Testis (tissue), 3 donors: ENCODE data around the gene HEBP2. TPM values are rescaled to one million over a fixed set of nuclear protein-coding genes. Genes with fewer than 3 reads are reported as not detected.

Experiments
- DNase-seq: peaks from one replicate; pipeline ENCODE4 v3.0.0-alpha.2; 2019
- H3K27ac ChIP-seq, 2 donors: fragments of 200-600 bp; sonication (generic); one replicate each; pipeline ENCODE4 v1.5.1; 2019
- H3K27me3 ChIP-seq: fragments of 200-600 bp; sonication (generic); one replicate; pipeline ENCODE4 v1.5.1; 2019
- H3K36me3 ChIP-seq: fragments of 200-600 bp; sonication (generic); one replicate; pipeline ENCODE4 v1.5.1; 2017; ENCODE audit warnings: low read depth; ENCODE audit errors: missing control alignments
- H3K4me1 ChIP-seq: fragments of 200-600 bp; sonication (generic); one replicate; pipeline ENCODE4 v1.5.1; 2019
- H3K4me3 ChIP-seq, 2 donors: fragments of 200-600 bp; sonication (generic); one replicate each; pipeline ENCODE4 v1.5.1; 2017 to 2019
- H3K9me3 ChIP-seq: fragments of 200-600 bp; sonication (generic); one replicate; pipeline ENCODE4 v1.5.1; 2017
- CTCF ChIP-seq, 3 experiments: fragments of 450-650 bp in 2 of 3; fragments of 200-600 bp in 1 of 3; sonication (generic) in 1 of 3; IDR thresholded peaks; one replicate each; pipeline ENCODE4 v1.5.1; 2016 to 2019; ENCODE audit warnings: antibody characterized with exemption in 3 of 3, mild to moderate bottlenecking in 2 of 3, moderate library complexity in 1 of 3
- POLR2A ChIP-seq: fragments of 450-650 bp; IDR thresholded peaks from one replicate; pipeline ENCODE4 v1.6.1; 2017; ENCODE audit warnings: antibody characterized with exemption, mild to moderate bottlenecking, moderate library complexity
- WGBS, 2 donors: methylation state at CpG; one replicate each; pipeline ENCODE4 v1.1.5; 2018; 5-methylcytosine and 5-hydroxymethylcytosine counted together
- intact Hi-C: fragments of 100-400 bp; cut with DNase I; formaldehyde crosslinking; loops from one replicate; pipeline ENCODE4 v1.15.1; 2023; ENCODE audit warnings: low total_unique reads
- polyA plus RNA-seq: library from polyadenylated mRNA; stranded (reverse); fragments of 350-450 nt; fragmentation: Illumina TruSeq; extraction: RNeasy Lipid Tissue Mini Kit (QIAGEN cat#74804); gene quantifications from one replicate; pipeline ENCODE4 v1.2.3, GENCODE V29; 2014; ENCODE audit warnings: low read depth, low replicate concordance; ENCODE audit not compliant: insufficient read depth
- total RNA-seq, 2 donors: library from RNA; depleted of rRNA; stranded (reverse); fragments of >200 nt; gene quantifications; one replicate each; pipeline ENCODE4 v1.2.3, GENCODE V29; 2016

The HEBP2 gene
- total and polyA plus RNA-seq, 3 donors from 2014 or later: 11.4 to 16.9 (median 12.8) TPM

DNA sequence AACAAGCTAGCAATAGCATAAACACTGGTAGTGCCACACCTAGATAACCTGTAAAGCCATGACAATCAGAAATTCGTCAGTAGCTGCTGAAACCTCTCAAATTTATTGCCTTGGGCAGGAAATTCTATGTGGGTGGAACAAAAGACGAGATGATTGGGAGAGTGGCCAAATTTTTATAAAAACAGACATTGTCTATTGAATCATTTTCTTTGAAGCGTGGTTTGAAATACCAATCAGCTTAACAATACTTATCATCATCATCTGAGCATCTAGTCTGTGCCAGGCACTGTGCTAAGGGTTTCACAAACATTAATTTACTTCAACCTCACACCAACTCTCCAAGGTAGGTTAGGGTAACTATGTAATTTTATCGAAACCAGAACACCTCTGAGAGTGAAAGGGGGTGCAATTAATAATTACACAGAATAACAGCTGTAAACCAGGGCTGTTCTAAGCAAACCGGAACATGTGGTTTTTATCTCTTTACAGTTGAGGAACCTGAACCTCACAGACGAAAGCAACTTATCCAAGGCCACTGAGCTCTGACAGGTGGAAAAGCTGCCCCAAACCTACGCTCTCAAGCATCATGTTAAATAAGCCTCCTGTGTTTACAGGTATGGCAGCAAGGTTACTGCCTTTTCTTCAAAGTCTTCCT, 51.9 kb downstream of the HEBP2 start:
- no peak for DNase-seq
- intact Hi-C loops: no loop called here
- H3K36me3 ChIP-seq: no peaks in the 10 kb centered on the region
- no peaks in the 10 kb centered on the region for H3K4me1 ChIP-seq
- H3K27ac ChIP-seq: no peak overlapping the region
- WGBS, 2 donors: 45 to 55% methylated on average over 7 of the region's 7 CpGs
- no peaks in the 10 kb centered on the region for H3K9me3 ChIP-seq
- H3K27me3 ChIP-seq: no peaks in the 10 kb centered on the region
- H3K4me3 ChIP-seq: no peak overlapping the region
- TF ChIP-seq CTCF (IDR thresholded peaks at IDR 0.05) (no peak), POLR2A (no peak)

GRCh38 chr6:138456401-138456790, 52.4 kb downstream of the HEBP2 start:
- no peak for TF ChIP-seq POLR2A
- no peak for TF ChIP-seq CTCF (IDR thresholded peaks at IDR 0.05)
- 70 to 73% methylated on average over 6 of the region's 6 CpGs for WGBS, 2 donors

GRCh38 chr6:138461647-138462046, 57.6 kb downstream of the HEBP2 start:
- Histone ChIP-seq H3K4me3 (no peak overlapping the region), H3K9me3 (no peaks in the 10 kb centered on the region), H3K27ac (no peak overlapping the region), H3K4me1 (no peaks in the 10 kb centered on the region), H3K27me3 (no peaks in the 10 kb centered on the region), H3K36me3 (no peaks in the 10 kb centered on the region)
- WGBS, 2 donors: 94 to 98% methylated on average over 1 of the region's 1 CpG
- TF ChIP-seq POLR2A (no peak), CTCF (IDR thresholded peaks at IDR 0.05) (no peak)
- intact Hi-C loops: no loop called here
- DNase-seq: no peak

More at GRCh38 chr6:138456401-138456790, 52.4 kb downstream of the HEBP2 start:
- no peaks in the 10 kb centered on the region for H3K27me3 ChIP-seq
- no peaks in the 10 kb centered on the region for H3K36me3 ChIP-seq
- intact Hi-C loops: no loop called here
- no peaks in the 10 kb centered on the region for H3K4me1 ChIP-seq
- no peak overlapping the region for H3K4me3 ChIP-seq
- no peak overlapping the region for H3K27ac ChIP-seq
- no peaks in the 10 kb centered on the region for H3K9me3 ChIP-seq
- no peak for DNase-seq

DNA sequence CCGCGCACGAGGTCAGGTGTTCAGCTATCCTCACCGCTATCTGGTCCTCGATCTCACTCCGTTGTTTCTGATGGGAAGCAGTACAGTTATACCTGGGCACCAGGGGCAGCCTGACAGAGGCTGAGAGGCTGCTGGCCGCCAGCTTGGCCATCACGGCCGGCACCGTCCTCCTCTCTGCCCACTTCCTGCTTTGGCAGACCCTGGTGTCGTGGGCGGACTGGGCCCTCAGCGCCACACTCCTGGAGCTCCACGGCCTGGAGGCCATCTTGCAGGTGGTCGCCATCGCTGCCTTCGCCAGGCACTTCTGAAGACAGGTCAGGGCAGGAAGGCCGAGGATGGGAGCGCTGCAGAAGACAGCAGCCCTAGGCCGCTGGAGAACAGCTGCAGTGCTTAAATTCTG, 60.1 kb downstream of the HEBP2 start:
- Histone ChIP-seq H3K36me3 (no peaks in the 10 kb centered on the region), H3K9me3 (no peaks in the 10 kb centered on the region), H3K27me3 (no peaks in the 10 kb centered on the region), H3K27ac (no peak overlapping the region), H3K4me1 (no peaks in the 10 kb centered on the region), H3K4me3 (no peak overlapping the region)
- no peak for TF ChIP-seq CTCF (IDR thresholded peaks at IDR 0.05)
- no peak for TF ChIP-seq POLR2A
- DNase-seq: no peak
- intact Hi-C loops: no loop called here
- 96 to 98% methylated on average over 20 of the region's 20 CpGs for WGBS, 2 donors

DNA sequence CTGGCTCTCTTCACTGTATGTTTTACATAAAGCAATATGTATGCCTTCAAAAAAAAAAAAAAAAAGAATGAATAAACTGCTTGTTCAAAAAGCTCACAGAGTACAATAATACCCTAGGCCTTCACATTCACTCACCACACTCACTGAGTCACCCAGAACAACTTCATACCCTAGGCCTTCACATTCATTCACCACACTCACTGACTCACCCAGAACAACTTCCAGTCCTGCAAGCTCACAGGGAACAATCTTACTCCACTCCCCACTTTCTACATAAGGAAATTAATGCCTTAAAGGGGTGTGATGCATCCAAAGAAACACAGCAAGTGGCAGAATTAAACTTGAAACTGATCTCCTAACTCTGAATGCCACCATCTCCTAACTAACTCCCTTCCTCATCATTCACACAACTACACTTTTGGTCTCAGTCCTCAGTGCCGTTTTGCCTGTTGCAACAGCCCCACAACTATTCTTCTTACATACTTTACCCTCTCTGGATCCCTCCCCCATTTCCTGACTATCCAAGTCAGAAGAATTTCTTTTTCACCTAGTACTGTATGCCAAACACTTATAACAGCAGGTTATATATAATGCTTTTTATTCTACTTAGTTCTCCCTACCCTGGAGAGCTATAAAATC, 61.1 kb downstream of the HEBP2 start:
- 67 to 76% methylated on average over 1 of the region's 1 CpG for WGBS, 2 donors
- Histone ChIP-seq H3K9me3 (no peaks in the 10 kb centered on the region), H3K4me3 (no peak overlapping the region), H3K36me3 (no peaks in the 10 kb centered on the region), H3K27ac (no peak overlapping the region), H3K4me1 (no peaks in the 10 kb centered on the region), H3K27me3 (no peaks in the 10 kb centered on the region)
- no peak for TF ChIP-seq CTCF (IDR thresholded peaks at IDR 0.05)
- no peak for TF ChIP-seq POLR2A
- intact Hi-C loops: no loop called here
- DNase-seq: no peak
